GM18519 (cell line): ENCODE measurements around the gene EML3.
"Not testable (repeated sequence)": the region's sequence is repeated elsewhere in the genome, so short reads cannot be mapped to it uniquely, and the experiment has no call there.

ENCODE experiments used
- ATAC-seq: cut with Tn5 transposase; IDR thresholded peaks from one replicate; pipeline ENCODE4 v1.9.1; 2021; ENCODE audit warnings: mild to moderate bottlenecking, moderate library complexity; ENCODE audit not compliant: unreplicated experiment, low FRiP score

Gene EML3

GRCh38 chr11:62574363-62575071 lies 38.1 kb downstream of the EML3 start:
- no peak for ATAC-seq

- peak; percentile 70 for ATAC-seq
Measured at GRCh38 chr11:62573592-62574362, 38.8 kb downstream of the EML3 start, which contains the start of gene EEF1G. Gene EEF1G, minus strand, starts transcription at chr11:62573891. Its CDS starts 49 bp downstream, at chr11:62573842.

- ATAC-seq, result no peak
Measured at GRCh38 chr11:62573006-62573591, 39.5 kb downstream of the EML3 start.

- ATAC-seq, result no peak
Measured at GRCh38 chr11:62572431-62572830, 40.1 kb downstream of the EML3 start.

GRCh38 chr11:62571493-62571892 lies 41.1 kb downstream of the EML3 start:
- not testable (repeated sequence) for ATAC-seq

- ATAC-seq, result not testable (repeated sequence)
Measured at GRCh38 chr11:62570903-62571302, 41.7 kb downstream of the EML3 start.

GRCh38 chr11:62569611-62570010 lies 43.0 kb downstream of the EML3 start:
- no peak for ATAC-seq

- ATAC-seq, result no peak
Measured at GRCh38 chr11:62567018-62567633, 45.4 kb downstream of the EML3 start.

GRCh38 chr11:62566247-62566646 lies 46.3 kb downstream of the EML3 start:
- ATAC-seq, result no peak

GRCh38 chr11:62565100-62565802 lies 47.3 kb downstream of the EML3 start:
- ATAC-seq, result no peak

- not testable (repeated sequence) for ATAC-seq
Measured at GRCh38 chr11:62561677-62562230, 50.8 kb downstream of the EML3 start.

- ATAC-seq, result no peak
Measured at GRCh38 chr11:62560566-62561103, 51.9 kb downstream of the EML3 start.

- not testable (repeated sequence) for ATAC-seq
Measured at GRCh38 chr11:62559626-62560025, 52.9 kb downstream of the EML3 start.

- ATAC-seq, result no peak
Measured at GRCh38 chr11:62559204-62559603, 53.4 kb downstream of the EML3 start.

GRCh38 chr11:62558669-62559068 lies 53.9 kb downstream of the EML3 start:
- no peak for ATAC-seq

- ATAC-seq, result no peak
Measured at GRCh38 chr11:62556875-62557631, 55.5 kb downstream of the EML3 start.

- ATAC-seq, result no peak
Measured at GRCh38 chr11:62556108-62556874, 56.3 kb downstream of the EML3 start.

GRCh38 chr11:62555464-62556107 lies 57.0 kb downstream of the EML3 start:
- ATAC-seq, result peak; percentile 31
